ENCODE data around the gene CRTC3. TPM values are rescaled to one million over a fixed set of nuclear protein-coding genes. Genes with fewer than 3 reads are reported as not detected.
A peak's percentile ranks its signal among the peaks of the same experiment; 100 is the strongest.

CRTC3 gene
- 27.7 and 39.7 TPM in 2 replicates for total RNA-seq (2014; rRNA removed; shearing (Covaris generic); ENCODE audit: low replicate concordance)

DNA sequence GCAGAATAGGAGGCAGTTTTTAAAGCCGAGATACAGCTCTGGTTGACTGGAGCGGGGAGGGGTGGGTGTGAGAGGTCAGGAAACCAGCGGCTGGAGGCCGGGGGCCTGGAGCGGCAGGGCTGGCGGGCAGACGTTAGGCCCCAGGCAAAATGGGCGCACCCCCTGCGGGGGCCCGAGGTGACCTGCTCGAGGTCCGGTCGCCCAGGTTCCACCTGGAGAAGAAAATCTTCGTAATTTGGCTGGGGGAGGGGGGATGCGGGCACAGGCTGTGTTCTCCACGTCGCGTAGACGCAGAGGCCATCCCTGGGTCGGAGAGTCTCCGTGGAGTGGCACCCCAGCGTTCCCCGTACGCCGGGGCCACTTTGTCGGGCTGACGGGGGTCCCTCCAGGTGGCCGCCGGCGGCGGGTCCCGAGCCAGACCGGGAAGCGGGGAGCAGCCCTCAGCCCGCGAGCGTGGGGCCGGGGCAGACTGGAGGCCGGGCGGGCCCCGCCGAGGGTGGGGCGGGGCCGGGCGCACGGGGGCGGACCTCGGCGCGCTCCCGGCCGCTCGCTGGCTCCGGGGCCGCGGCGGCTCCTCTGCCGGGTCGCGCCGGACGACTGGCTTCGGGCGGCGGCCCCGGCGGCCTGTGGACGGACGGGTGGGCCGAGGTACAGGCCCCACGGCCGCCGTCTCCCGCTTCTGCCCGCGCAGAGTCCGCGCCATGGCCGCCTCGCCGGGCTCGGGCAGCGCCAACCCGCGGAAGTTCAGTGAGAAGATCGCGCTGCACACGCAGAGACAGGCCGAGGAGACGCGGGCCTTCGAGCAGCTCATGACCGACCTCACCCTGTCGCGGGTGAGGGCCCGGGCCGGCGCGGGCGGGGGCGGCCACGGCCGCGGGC is at the start of gene CRTC3:
CRTC3 (plus strand) TSS at position 553 of the 879 bp plus-strand sequence; CDS start at position 702, 149 bp downstream.
- peak; percentile 81 for DNase-seq
- peak within 1 kb of the TSS; percentile 93 for H3K9ac ChIP-seq (ENCODE audit: low read length)
- peak within 1 kb of the TSS; percentile 96 for H3K4me2 ChIP-seq (ENCODE audit: low read depth, low read length, poor library complexity, severe bottlenecking)
- H3K4me3 ChIP-seq (ENCODE audit: low read length) = peak within 1 kb of the TSS; percentile 97
- H3K27ac ChIP-seq (ENCODE audit: low read length) = peak within 1 kb of the TSS; percentile 49
- peak within 1 kb of the TSS; percentile 95 for H2AFZ ChIP-seq (ENCODE audit: low read length)
- H3K36me3 ChIP-seq (ENCODE audit: insufficient read depth, low read length) = no peaks in the 10 kb centered on the region
- no peaks in the 10 kb centered on the region for H3K9me2 ChIP-seq (replicated peaks; ENCODE audit: insufficient read depth, low read length)
- no peaks in the 10 kb centered on the region for H3K9me3 ChIP-seq (ENCODE audit: low read length)
- no peaks in the 10 kb centered on the region for H4K20me1 ChIP-seq (ENCODE audit: insufficient read depth, low read depth, low read length)
- no peaks in the 10 kb centered on the region for H3K27me3 ChIP-seq (ENCODE audit: low read length)
- H3K79me2 ChIP-seq (ENCODE audit: low read length) = peaks cover 41% of the 10 kb centered on the region
- peaks cover 30% of the 10 kb centered on the region for H3K4me1 ChIP-seq (ENCODE audit: low read length)

- no peaks in the 10 kb centered on the region for H3K79me2 ChIP-seq (ENCODE audit: low read length)
- DNase-seq = no peak
Observed at GRCh38 chr15:90481023-90481422, 48.7 kb upstream of the CRTC3 start.

GRCh38 chr15:90482124-90483011 is 47.4 kb upstream of the CRTC3 start:
- Histone ChIP-seq H3K9me3 (ENCODE audit: low read length) (no peaks in the 10 kb centered on the region), H3K4me2 (ENCODE audit: low read depth, low read length, poor library complexity, severe bottlenecking) (no peak overlapping the region), H3K27me3 (ENCODE audit: low read length) (no peaks in the 10 kb centered on the region), H3K4me3 (ENCODE audit: low read length) (no peak overlapping the region), H3K9ac (ENCODE audit: low read length) (no peak overlapping the region), H2AFZ (ENCODE audit: low read length) (no peak overlapping the region), H3K9me2 (replicated peaks; ENCODE audit: insufficient read depth, low read length) (no peaks in the 10 kb centered on the region), H3K36me3 (ENCODE audit: insufficient read depth, low read length) (peaks cover 37% of the 10 kb centered on the region; the same call in 1 of the 2 replicates), H4K20me1 (ENCODE audit: insufficient read depth, low read depth, low read length) (no peaks in the 10 kb centered on the region), H3K27ac (ENCODE audit: low read length) (no peak overlapping the region), H3K79me2 (ENCODE audit: low read length) (no peaks in the 10 kb centered on the region), H3K4me1 (ENCODE audit: low read length) (no peaks in the 10 kb centered on the region)
- peak; percentile 69 for DNase-seq

More at GRCh38 chr15:90481023-90481422, 48.7 kb upstream of the CRTC3 start:
- no peaks in the 10 kb centered on the region for H4K20me1 ChIP-seq (ENCODE audit: insufficient read depth, low read depth, low read length)
- no peaks in the 10 kb centered on the region for H3K9me3 ChIP-seq (ENCODE audit: low read length)
- peaks cover 35% of the 10 kb centered on the region; the same call in 1 of the 2 replicates for H3K36me3 ChIP-seq (ENCODE audit: insufficient read depth, low read length)
- no peaks in the 10 kb centered on the region for H3K27me3 ChIP-seq (ENCODE audit: low read length)
- H3K27ac ChIP-seq (ENCODE audit: low read length) = no peak overlapping the region
- no peak overlapping the region for H3K9ac ChIP-seq (ENCODE audit: low read length)
- no peaks in the 10 kb centered on the region for H3K4me1 ChIP-seq (ENCODE audit: low read length)
- H3K9me2 ChIP-seq (replicated peaks; ENCODE audit: insufficient read depth, low read length) = no peaks in the 10 kb centered on the region
- H2AFZ ChIP-seq (ENCODE audit: low read length) = no peak overlapping the region
- no peak overlapping the region for H3K4me2 ChIP-seq (ENCODE audit: low read depth, low read length, poor library complexity, severe bottlenecking)
- no peak overlapping the region for H3K4me3 ChIP-seq (ENCODE audit: low read length)

DNA sequence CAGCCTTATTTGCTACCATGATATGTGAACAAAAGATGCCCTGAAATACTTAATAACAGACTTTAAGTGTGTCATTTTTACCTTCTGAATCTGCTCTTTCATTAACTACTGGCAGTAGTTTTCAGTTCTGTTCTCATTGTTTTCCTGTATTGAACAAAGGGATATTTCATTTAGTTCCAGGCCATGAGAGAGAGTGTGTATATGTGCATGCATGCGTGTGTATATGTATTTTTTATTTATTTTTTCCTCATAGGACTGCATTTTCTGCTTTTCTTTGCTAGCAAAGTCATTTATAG is 46.8 kb upstream of the CRTC3 start:
- no peaks in the 10 kb centered on the region for H3K9me3 ChIP-seq (ENCODE audit: low read length)
- peaks cover 38% of the 10 kb centered on the region; the same call in 1 of the 2 replicates for H3K36me3 ChIP-seq (ENCODE audit: insufficient read depth, low read length)
- H4K20me1 ChIP-seq (ENCODE audit: insufficient read depth, low read depth, low read length) = no peaks in the 10 kb centered on the region
- no peak overlapping the region for H2AFZ ChIP-seq (ENCODE audit: low read length)
- no peaks in the 10 kb centered on the region for H3K27me3 ChIP-seq (ENCODE audit: low read length)
- no peak overlapping the region for H3K4me2 ChIP-seq (ENCODE audit: low read depth, low read length, poor library complexity, severe bottlenecking)
- H3K4me3 ChIP-seq (ENCODE audit: low read length) = no peak overlapping the region
- DNase-seq = no peak
- no peak overlapping the region for H3K27ac ChIP-seq (ENCODE audit: low read length)
- H3K79me2 ChIP-seq (ENCODE audit: low read length) = no peaks in the 10 kb centered on the region
- no peak overlapping the region for H3K9ac ChIP-seq (ENCODE audit: low read length)
- H3K9me2 ChIP-seq (replicated peaks; ENCODE audit: insufficient read depth, low read length) = no peaks in the 10 kb centered on the region
- no peaks in the 10 kb centered on the region for H3K4me1 ChIP-seq (ENCODE audit: low read length)

DNA sequence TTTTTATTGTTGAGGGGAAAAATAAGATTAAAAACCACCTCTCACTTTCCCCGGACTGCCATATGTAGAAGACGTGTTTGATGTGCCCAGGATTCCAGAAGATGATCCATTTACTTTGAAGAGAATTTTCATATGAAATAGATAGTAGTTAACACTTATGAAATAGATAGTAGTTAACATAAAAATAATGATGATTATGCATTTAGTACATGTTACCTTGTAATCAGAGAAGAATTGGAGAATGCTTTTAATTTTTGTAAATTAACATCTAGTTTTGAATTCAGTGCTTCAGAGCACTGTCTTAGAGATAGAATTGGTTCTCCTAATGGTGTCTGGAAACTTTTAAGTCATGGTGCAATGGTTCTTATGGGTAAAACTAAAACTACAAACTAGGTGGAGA is 46.1 kb upstream of the CRTC3 start:
- Histone ChIP-seq H3K4me1 (ENCODE audit: low read length) (no peaks in the 10 kb centered on the region), H3K9me3 (ENCODE audit: low read length) (no peaks in the 10 kb centered on the region), H3K4me2 (ENCODE audit: low read depth, low read length, poor library complexity, severe bottlenecking) (no peak overlapping the region), H3K4me3 (ENCODE audit: low read length) (no peak overlapping the region), H3K36me3 (ENCODE audit: insufficient read depth, low read length) (peaks cover 35% of the 10 kb centered on the region; the same call in 1 of the 2 replicates), H3K9me2 (replicated peaks; ENCODE audit: insufficient read depth, low read length) (no peaks in the 10 kb centered on the region), H2AFZ (ENCODE audit: low read length) (no peak overlapping the region), H3K27me3 (ENCODE audit: low read length) (no peaks in the 10 kb centered on the region), H3K27ac (ENCODE audit: low read length) (no peak overlapping the region), H4K20me1 (ENCODE audit: insufficient read depth, low read depth, low read length) (no peaks in the 10 kb centered on the region), H3K9ac (ENCODE audit: low read length) (no peak overlapping the region), H3K79me2 (ENCODE audit: low read length) (no peaks in the 10 kb centered on the region)
- DNase-seq = no peak

- Histone ChIP-seq H3K36me3 (ENCODE audit: insufficient read depth, low read length) (peaks cover 35% of the 10 kb centered on the region; the same call in 1 of the 2 replicates), H3K4me3 (ENCODE audit: low read length) (no peak overlapping the region), H3K27ac (ENCODE audit: low read length) (no peak overlapping the region), H3K27me3 (ENCODE audit: low read length) (no peaks in the 10 kb centered on the region), H3K9me2 (replicated peaks; ENCODE audit: insufficient read depth, low read length) (no peaks in the 10 kb centered on the region), H3K9me3 (ENCODE audit: low read length) (no peaks in the 10 kb centered on the region), H3K79me2 (ENCODE audit: low read length) (no peaks in the 10 kb centered on the region), H2AFZ (ENCODE audit: low read length) (no peak overlapping the region), H3K4me2 (ENCODE audit: low read depth, low read length, poor library complexity, severe bottlenecking) (no peak overlapping the region), H3K9ac (ENCODE audit: low read length) (no peak overlapping the region), H3K4me1 (ENCODE audit: low read length) (no peaks in the 10 kb centered on the region), H4K20me1 (ENCODE audit: insufficient read depth, low read depth, low read length) (no peaks in the 10 kb centered on the region)
- DNase-seq = no peak
Observed at GRCh38 chr15:90487186-90487585, 42.5 kb upstream of the CRTC3 start.

GRCh38 chr15:90489514-90489913 is 40.2 kb upstream of the CRTC3 start:
- no peaks in the 10 kb centered on the region for H3K27me3 ChIP-seq (ENCODE audit: low read length)
- H3K4me1 ChIP-seq (ENCODE audit: low read length) = no peaks in the 10 kb centered on the region
- no peaks in the 10 kb centered on the region for H3K9me2 ChIP-seq (replicated peaks; ENCODE audit: insufficient read depth, low read length)
- no peak overlapping the region for H3K9ac ChIP-seq (ENCODE audit: low read length)
- no peaks in the 10 kb centered on the region for H4K20me1 ChIP-seq (ENCODE audit: insufficient read depth, low read depth, low read length)
- H3K4me2 ChIP-seq (ENCODE audit: low read depth, low read length, poor library complexity, severe bottlenecking) = no peak overlapping the region
- H3K36me3 ChIP-seq (ENCODE audit: insufficient read depth, low read length) = peaks cover 27% of the 10 kb centered on the region; the same call in 1 of the 2 replicates
- no peak overlapping the region for H3K4me3 ChIP-seq (ENCODE audit: low read length)
- H3K9me3 ChIP-seq (ENCODE audit: low read length) = no peaks in the 10 kb centered on the region
- no peaks in the 10 kb centered on the region for H3K79me2 ChIP-seq (ENCODE audit: low read length)
- no peak for DNase-seq
- H2AFZ ChIP-seq (ENCODE audit: low read length) = no peak overlapping the region
- no peak overlapping the region for H3K27ac ChIP-seq (ENCODE audit: low read length)

DNA sequence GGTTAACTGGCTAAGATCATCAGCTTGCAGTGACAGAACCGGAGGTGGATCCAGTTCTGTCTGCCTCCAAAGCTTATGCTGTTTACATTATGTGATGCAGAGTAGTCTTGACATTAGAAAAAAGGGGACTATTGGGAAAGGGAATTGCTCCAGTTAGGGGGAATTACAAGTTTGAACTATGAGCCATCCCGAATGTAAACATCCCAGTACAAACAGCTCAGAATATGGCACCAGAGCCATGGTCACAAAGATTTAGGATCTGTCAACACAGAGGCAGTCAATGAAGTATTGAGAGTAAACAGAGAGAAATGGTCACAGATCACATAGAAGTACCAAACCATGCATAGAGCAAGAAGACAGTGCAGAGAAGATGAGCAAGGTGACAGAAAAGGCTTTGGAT is 39.8 kb upstream of the CRTC3 start:
- H3K4me3 ChIP-seq (ENCODE audit: low read length) = no peak overlapping the region
- no peak for DNase-seq
- H3K4me2 ChIP-seq (ENCODE audit: low read depth, low read length, poor library complexity, severe bottlenecking) = no peak overlapping the region
- H3K4me1 ChIP-seq (ENCODE audit: low read length) = no peaks in the 10 kb centered on the region
- no peak overlapping the region for H3K9ac ChIP-seq (ENCODE audit: low read length)
- H3K27me3 ChIP-seq (ENCODE audit: low read length) = no peaks in the 10 kb centered on the region
- no peak overlapping the region for H3K27ac ChIP-seq (ENCODE audit: low read length)
- no peaks in the 10 kb centered on the region for H3K79me2 ChIP-seq (ENCODE audit: low read length)
- H3K36me3 ChIP-seq (ENCODE audit: insufficient read depth, low read length) = peaks cover 25% of the 10 kb centered on the region; the same call in 1 of the 2 replicates
- no peaks in the 10 kb centered on the region for H3K9me2 ChIP-seq (replicated peaks; ENCODE audit: insufficient read depth, low read length)
- H3K9me3 ChIP-seq (ENCODE audit: low read length) = no peaks in the 10 kb centered on the region
- H4K20me1 ChIP-seq (ENCODE audit: insufficient read depth, low read depth, low read length) = no peaks in the 10 kb centered on the region
- H2AFZ ChIP-seq (ENCODE audit: low read length) = no peak overlapping the region
